Measurements from ENCODE around the gene DRD4. TPM values are rescaled to one million over a fixed set of nuclear protein-coding genes. Genes with fewer than 3 reads are reported as not detected.

The DRD4 gene
- 0.27 TPM for total RNA-seq

GRCh38 chr11:636511-637332 is at the start of gene DRD4:
TSS of gene DRD4 (plus strand) at chr11:637269. CDS start at chr11:637305, 36 bp downstream.
- no peak for DNase-seq (ENCODE audit: low read depth in 2 of 3, low spot score in 2 of 3)

GRCh38 chr11:587546-587945 is 49.5 kb upstream of the DRD4 start:
- DNase-seq (ENCODE audit: low read depth in 2 of 3, low spot score in 2 of 3): no peak

GRCh38 chr11:587978-588380 is 49.1 kb upstream of the DRD4 start:
- DNase-seq (ENCODE audit: low read depth in 2 of 3, low spot score in 2 of 3): peak; percentile 29 to 68 (median 45)

- DNase-seq (ENCODE audit: low read depth in 2 of 3, low spot score in 2 of 3): no peak
Observed at GRCh38 chr11:589798-590197, 47.3 kb upstream of the DRD4 start.

- DNase-seq (ENCODE audit: low read depth in 2 of 3, low spot score in 2 of 3): no peak
Observed at GRCh38 chr11:590997-591396, 46.1 kb upstream of the DRD4 start.

GRCh38 chr11:592501-592900 is 44.6 kb upstream of the DRD4 start:
- no peak for DNase-seq (ENCODE audit: low read depth in 2 of 3, low spot score in 2 of 3)

GRCh38 chr11:592918-593317 is 44.2 kb upstream of the DRD4 start:
- DNase-seq (ENCODE audit: low read depth in 2 of 3, low spot score in 2 of 3): no peak

GRCh38 chr11:593347-593746 is 43.7 kb upstream of the DRD4 start:
- DNase-seq (ENCODE audit: low read depth in 2 of 3, low spot score in 2 of 3): no peak

- no peak for DNase-seq (ENCODE audit: low read depth in 2 of 3, low spot score in 2 of 3)
Observed at GRCh38 chr11:595400-595799, 41.7 kb upstream of the DRD4 start.

- DNase-seq (ENCODE audit: low read depth in 2 of 3, low spot score in 2 of 3): no peak
Observed at GRCh38 chr11:596374-596773, 40.7 kb upstream of the DRD4 start.

GRCh38 chr11:597166-597725 is 39.8 kb upstream of the DRD4 start:
- DNase-seq (ENCODE audit: low read depth in 2 of 3, low spot score in 2 of 3): no peak

- no peak for DNase-seq (ENCODE audit: low read depth in 2 of 3, low spot score in 2 of 3)
Observed at GRCh38 chr11:598005-598680, 38.9 kb upstream of the DRD4 start.

GRCh38 chr11:601573-602245 is 35.4 kb upstream of the DRD4 start:
- no peak for DNase-seq (ENCODE audit: low read depth in 2 of 3, low spot score in 2 of 3)

- DNase-seq (ENCODE audit: low read depth in 2 of 3, low spot score in 2 of 3): no peak
Observed at GRCh38 chr11:603154-603553, 33.9 kb upstream of the DRD4 start.

- no peak for DNase-seq (ENCODE audit: low read depth in 2 of 3, low spot score in 2 of 3)
Observed at GRCh38 chr11:605286-606129, 31.6 kb upstream of the DRD4 start.

- no peak for DNase-seq (ENCODE audit: low read depth in 2 of 3, low spot score in 2 of 3)
Observed at GRCh38 chr11:606245-606644, 30.8 kb upstream of the DRD4 start.

- DNase-seq (ENCODE audit: low read depth in 2 of 3, low spot score in 2 of 3): no peak
Observed at GRCh38 chr11:607020-607780, 29.9 kb upstream of the DRD4 start.

- DNase-seq (ENCODE audit: low read depth in 2 of 3, low spot score in 2 of 3): no peak
Observed at GRCh38 chr11:607971-608659, 29.0 kb upstream of the DRD4 start.

- no peak for DNase-seq (ENCODE audit: low read depth in 2 of 3, low spot score in 2 of 3)
Observed at GRCh38 chr11:608791-609251, 28.2 kb upstream of the DRD4 start.
